GM21825 (cell line): ENCODE data around the gene RHOG.

Source experiments
- ATAC-seq: cut with Tn5 transposase; IDR thresholded peaks from one replicate; pipeline ENCODE4 v1.9.1; 2021; ENCODE audit warnings: mild to moderate bottlenecking, moderate library complexity; ENCODE audit not compliant: unreplicated experiment

Gene RHOG

DNA sequence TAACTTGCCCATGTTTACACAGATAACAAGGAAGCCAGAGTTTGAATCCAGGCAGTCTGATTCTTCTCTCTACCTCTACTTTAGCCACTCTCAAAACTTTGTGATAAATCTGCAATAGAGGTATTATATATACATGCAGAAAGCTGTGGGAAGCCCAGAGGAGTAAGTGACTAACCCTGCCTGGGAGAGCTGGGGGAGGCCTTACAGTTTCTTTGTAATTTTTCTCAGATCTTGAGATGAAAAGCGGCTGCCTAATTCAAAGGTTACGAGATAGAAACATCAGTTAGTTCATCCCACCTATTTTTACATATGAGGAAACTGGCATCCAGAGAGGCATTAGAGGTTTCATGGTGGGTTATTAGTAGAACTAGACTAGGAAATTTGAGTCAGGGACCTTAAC lies 19.6 kb upstream of the RHOG start:
- ATAC-seq, result no peak

- ATAC-seq, result peak; percentile 35
These were observed 18.7 kb upstream of the RHOG start for GRCh38 chr11:3859373-3859881.

- no peak for ATAC-seq
These were observed 16.9 kb upstream of the RHOG start for GRCh38 chr11:3857628-3858027.

DNA sequence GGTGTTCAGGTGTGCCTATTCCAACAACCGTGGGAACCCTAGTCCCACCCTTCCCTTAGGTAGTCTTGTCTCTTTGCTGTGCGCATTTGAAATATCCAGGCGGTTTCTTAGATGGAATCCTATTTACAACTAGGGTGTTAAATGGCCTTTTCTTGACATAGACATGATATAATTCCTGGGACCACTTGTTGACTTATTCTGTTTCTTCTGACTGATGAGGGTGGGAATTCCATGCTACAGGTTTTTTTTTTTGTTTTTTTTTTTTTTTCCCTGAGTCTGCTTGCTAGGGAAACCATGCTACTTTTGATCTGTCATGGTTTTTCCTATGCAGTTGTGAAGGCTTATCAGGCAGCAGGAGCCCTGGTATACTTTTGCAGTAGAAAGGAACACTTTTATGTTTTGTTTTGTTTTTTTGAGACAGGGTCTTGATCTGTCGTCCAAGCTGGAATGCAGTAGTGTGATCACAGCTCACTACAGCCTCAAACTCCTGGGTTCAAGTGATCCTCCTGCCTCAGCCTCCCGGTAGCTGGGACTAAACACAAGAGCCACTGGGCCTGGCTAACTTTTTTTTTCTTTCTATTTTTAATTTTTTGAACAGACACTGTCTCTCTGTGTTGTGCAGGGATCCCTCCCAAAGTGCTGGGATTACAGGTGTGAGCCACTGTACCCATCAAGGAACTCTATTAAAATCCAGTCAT lies 16.2 kb upstream of the RHOG start:
- ATAC-seq, result no peak

GRCh38 chr11:3855808-3856491 lies 15.2 kb upstream of the RHOG start:
- ATAC-seq, result peak; percentile 15

- peak; percentile 50 for ATAC-seq
These were observed 14.4 kb upstream of the RHOG start, which contains the start of gene STIM1 for GRCh38 chr11:3854977-3855807. Gene STIM1 (plus strand): TSS chr11:3855664. CDS start chr11:3856271, 607 bp downstream.

- ATAC-seq, result no peak
These were observed 13.9 kb upstream of the RHOG start for GRCh38 chr11:3854660-3854976.

DNA sequence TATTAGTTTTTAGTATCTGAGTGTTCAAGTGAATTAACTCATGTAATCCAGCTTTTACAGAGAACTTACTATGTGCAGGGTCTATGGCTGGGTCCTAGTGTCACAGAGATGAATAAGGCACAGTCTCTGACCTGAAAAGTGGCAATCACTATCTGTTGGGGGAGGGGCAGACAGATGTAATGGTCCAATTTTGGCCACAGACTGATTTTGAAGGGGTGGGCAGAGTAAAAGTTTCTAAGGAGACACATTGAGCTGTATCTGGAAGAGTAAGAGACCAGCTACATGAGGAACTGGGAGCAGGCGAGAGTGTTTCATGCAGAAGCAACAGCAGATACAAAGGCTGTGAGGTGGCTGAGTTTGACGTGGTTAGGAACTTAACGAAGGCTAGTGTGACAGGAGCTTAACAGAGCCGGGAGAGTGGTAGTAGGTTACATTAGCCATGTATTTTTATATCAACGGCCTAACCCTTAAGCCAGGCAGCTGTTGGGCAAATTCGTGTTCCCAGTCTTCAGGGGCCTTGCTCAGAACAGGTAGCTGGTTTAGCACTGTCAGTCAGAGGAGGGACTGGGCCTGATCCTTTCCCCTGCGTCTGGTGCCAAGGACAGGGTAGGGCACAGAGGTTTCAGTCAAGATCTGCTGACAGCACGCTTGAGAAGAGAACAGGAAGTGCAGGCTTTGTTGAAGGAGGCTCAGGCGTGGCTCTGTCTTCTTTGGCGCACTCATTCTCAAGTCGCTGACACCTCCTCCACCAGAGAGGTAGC lies 13.3 kb upstream of the RHOG start:
- ATAC-seq, result peak; percentile 39

DNA sequence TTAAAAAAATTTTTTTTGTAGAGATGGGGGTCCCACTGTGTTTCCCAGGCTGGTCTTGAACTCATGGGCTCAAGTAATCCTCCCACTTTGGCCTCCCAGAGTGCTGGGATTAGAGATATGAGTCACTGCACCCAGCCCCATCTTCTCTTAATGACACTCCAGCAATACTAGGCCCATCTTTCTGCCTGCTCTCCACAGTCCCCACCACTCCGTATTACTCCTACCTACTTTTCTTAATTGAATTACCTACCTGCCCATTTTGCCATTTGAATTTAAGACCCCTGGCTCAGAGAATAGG lies 12.7 kb upstream of the RHOG start:
- no peak for ATAC-seq

GRCh38 chr11:3849297-3849874 lies 8.6 kb upstream of the RHOG start:
- ATAC-seq, result peak; percentile 43

GRCh38 chr11:3845670-3846069 lies 4.9 kb upstream of the RHOG start:
- no peak for ATAC-seq

GRCh38 chr11:3845246-3845645 lies 4.5 kb upstream of the RHOG start:
- ATAC-seq, result no peak

DNA sequence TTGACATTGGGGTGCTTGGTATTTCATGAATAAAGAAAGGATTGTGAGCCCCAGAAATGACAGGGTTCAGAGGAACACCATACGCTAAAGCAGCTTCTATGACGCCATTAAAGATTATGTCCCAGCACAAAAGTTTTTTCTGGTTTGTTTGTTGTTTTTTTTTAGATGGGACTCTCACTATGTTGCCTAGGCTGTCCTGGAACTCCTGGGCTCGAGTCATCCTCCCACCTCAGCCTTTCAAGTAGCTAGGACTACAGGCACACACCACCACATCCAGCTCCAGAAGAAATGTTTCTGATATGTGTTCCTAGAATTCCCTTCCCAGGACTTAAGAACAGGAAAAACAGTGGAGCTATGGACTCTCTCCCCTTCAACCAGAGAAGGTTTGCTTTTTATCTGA lies 2.6 kb upstream of the RHOG start:
- no peak for ATAC-seq

- ATAC-seq, result peak; percentile 46
These were observed 929 bp upstream of the RHOG start for GRCh38 chr11:3841426-3842350.

DNA sequence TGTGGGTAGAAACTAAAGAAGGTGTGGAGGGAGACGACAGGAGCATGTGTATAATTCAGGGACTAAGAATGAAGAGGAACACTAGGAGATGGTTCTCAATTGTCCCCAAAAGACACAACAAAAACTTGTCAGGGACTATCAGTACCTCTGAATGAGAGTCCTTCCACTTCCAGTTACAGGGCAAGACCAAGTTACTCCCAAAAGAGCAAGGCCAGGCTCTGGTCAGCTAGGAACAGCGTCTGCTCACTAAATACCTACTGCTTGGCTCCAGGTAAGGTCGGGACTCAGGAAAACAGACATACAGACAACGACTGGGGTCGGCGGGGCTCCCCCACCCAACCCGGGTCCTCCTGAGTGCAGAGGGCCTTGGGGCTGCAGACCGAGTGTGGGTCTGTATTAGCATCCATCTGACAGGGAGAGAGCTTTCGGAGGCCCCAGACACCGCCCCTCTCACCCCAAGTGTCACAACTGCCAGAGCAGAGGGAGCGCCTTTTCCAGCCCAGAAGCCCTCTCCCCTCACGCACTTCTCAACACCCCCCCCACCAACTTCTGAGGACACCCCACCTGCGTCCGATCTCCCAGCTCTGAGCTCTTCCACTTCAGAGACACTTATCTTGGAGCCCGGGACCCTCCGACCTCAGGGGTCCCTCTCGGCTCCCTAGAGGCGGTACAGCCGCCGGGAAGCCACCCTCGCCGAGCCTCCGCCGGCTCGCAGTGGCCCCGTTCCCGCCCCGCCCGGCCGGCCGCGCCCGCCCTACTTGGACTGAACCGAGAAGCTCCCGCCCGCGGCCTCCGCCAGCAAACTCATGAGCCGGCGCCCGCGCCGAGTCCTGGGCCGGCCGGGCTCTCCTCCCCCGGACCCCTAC lies 522 bp downstream of the RHOG start:
- ATAC-seq, result no peak

GRCh38 chr11:3838504-3838903 lies 2.3 kb downstream of the RHOG start:
- ATAC-seq, result no peak

DNA sequence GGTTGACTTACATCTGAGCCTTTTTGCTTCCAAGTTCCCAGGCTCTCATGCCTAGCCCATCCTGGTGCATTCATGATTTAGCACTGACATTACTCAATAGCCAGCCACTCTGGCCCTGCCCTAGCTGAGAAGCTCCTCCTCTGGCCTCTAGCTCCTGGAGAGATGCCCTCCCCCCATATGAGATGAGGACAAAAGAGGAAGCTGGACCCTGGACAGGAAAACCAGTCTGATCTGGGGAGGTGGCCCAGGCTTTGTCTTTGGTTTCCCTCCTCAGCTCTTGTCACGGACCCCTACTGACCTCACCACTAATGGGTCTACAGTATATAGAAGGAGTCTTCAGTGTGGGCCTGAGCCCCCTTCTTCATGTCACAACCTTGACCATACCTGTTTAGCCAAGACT lies 3.0 kb downstream of the RHOG start:
- no peak for ATAC-seq

DNA sequence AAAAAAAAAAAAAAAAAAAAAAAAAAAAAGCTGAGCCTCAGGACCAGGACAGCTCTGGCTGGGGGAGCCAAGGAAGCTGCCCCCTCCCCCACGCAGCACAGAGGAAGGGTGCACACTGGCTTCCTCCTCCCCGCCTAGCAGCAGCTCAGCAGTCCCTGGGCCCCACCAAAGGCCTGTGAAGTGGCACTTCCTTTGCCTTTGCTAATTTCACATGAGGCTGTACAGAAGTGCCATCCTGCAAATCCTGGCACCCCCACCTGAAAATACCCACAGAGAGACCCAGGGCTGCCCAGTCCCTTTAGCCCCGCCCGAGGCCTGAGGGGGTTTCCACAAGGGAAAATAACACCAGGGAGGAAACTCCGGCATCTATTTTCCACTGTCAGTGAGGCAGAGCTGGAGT lies 3.9 kb downstream of the RHOG start:
- no peak for ATAC-seq

DNA sequence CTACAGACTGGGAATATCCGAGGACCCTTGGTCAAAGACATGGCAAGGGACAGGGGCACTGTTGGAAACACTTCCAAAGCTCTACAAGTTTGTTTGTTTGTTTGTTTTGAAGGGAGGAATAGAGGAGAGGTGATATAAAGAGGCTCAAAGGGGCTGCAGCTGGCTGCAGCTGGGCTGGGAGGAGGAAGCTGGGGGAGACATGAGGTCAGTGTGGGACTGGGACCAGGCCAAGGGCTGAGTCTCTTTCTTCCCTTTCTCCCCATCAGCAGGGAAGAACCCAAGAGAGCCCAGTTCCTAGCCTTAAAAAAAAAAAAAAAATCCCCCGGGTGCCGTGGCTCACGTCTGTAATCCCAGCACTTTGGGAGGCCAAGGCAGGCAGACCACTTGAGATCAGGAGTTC lies 5.0 kb downstream of the RHOG start:
- ATAC-seq, result no peak
